CD4-positive, alpha-beta memory T cell (primary cell): Measurements from ENCODE around the gene MUC5B. TPM values are rescaled to one million over a fixed set of nuclear protein-coding genes. Genes with fewer than 3 reads are reported as not detected.

Source experiments
- CTCF ChIA-PET: fragments of 350-600 bp; sonication (Branson Sonifier 250); formaldehyde crosslinking; loops from one replicate; lab custom pipeline; 2021; ENCODE audit warnings: inconsistent platforms; ENCODE audit not compliant: partially characterized antibody; lab: Charles Lee
- POLR2A ChIA-PET: fragments of 350-600 bp; sonication (Branson Sonifier 250); formaldehyde crosslinking; loops from one replicate; lab custom pipeline; 2021; ENCODE audit not compliant: partially characterized antibody; lab: Charles Lee
- DNase-seq, 5 donors: peaks; one replicate each; pipeline versions ENCODE4 v3.0.0 to v3.0.0-alpha.2; 2020 to 2022; ENCODE audit warnings: mixed read lengths in 1 of 5
- H3K27ac ChIP-seq: one replicate; pipeline ENCODE4 v1.7.0; 2013; ENCODE audit warnings: low read depth, low read length
- H3K27me3 ChIP-seq: 2 replicates; pipeline ENCODE4 v1.7.0; 2013; ENCODE audit warnings: mild to moderate bottlenecking, low read length, moderate library complexity; ENCODE audit not compliant: insufficient read depth
- H3K36me3 ChIP-seq: 2 replicates; pipeline ENCODE4 v1.7.0; 2013; ENCODE audit warnings: mild to moderate bottlenecking, low read length, moderate library complexity; ENCODE audit not compliant: insufficient read depth
- H3K4me1 ChIP-seq: 2 replicates; pipeline ENCODE4 v1.7.0; 2013; ENCODE audit warnings: mild to moderate bottlenecking, low read length, moderate library complexity; ENCODE audit not compliant: insufficient read depth
- H3K4me3 ChIP-seq, 2 donors: one replicate each; pipeline ENCODE4 v1.7.0; 2013; ENCODE audit warnings: low read length in 2 of 2, mild to moderate bottlenecking in 1 of 2
- H3K9me3 ChIP-seq, 2 donors: one replicate each; pipeline ENCODE4 v1.7.0; 2013; ENCODE audit warnings: low read length in 2 of 2, control low read depth in 1 of 2; ENCODE audit not compliant: control insufficient read depth in 1 of 2
- H3K27ac Mint-ChIP-seq, 7 donors: one replicate each; pipeline ENCODE4 v1.8.0; 2020 to 2021; ENCODE audit warnings: mixed read lengths in 7 of 7, mild to moderate bottlenecking in 6 of 7, inconsistent platforms in 3 of 7, moderate library complexity in 3 of 7
- H3K27me3 Mint-ChIP-seq, 2 donors: one replicate each; pipeline ENCODE4 v1.8.0; 2020 to 2021; ENCODE audit warnings: mixed read lengths in 2 of 2
- H3K36me3 Mint-ChIP-seq, 2 donors: one replicate each; pipeline ENCODE4 v1.8.0; 2020 to 2021; ENCODE audit warnings: mixed read lengths in 2 of 2, inconsistent platforms in 1 of 2, mild to moderate bottlenecking in 1 of 2
- H3K4me1 Mint-ChIP-seq, 4 donors: one replicate each; pipeline ENCODE4 v1.8.0; 2020 to 2021; ENCODE audit warnings: mixed read lengths in 4 of 4, mild to moderate bottlenecking in 1 of 4
- H3K4me3 Mint-ChIP-seq, 8 donors: one replicate each; pipeline ENCODE4 v1.8.0; 2020 to 2021; ENCODE audit warnings: mixed read lengths in 8 of 8, mild to moderate bottlenecking in 7 of 8, moderate library complexity in 6 of 8, inconsistent platforms in 3 of 8
- H3K9me3 Mint-ChIP-seq, 8 donors: one replicate each; pipeline ENCODE4 v1.8.0; 2020 to 2021; ENCODE audit warnings: mixed read lengths in 8 of 8, mild to moderate bottlenecking in 5 of 8, inconsistent platforms in 3 of 8, moderate library complexity in 1 of 8
- intact Hi-C: fragments of 100-400 bp; cut with micrococcal nuclease; formaldehyde crosslinking; loops from one replicate; pipeline ENCODE4 v1.15.1; 2023
- polyA plus RNA-seq, 2 donors: library from polyadenylated mRNA; unstranded; fragments of 300-500 nt; fragmentation: Illumina TruSeq; gene quantifications; one replicate each; pipeline ENCODE4 v1.2.3, GENCODE V29; 2021
- total RNA-seq, 2 experiments: library from RNA; stranded (reverse); gene quantifications; one replicate each; pipeline ENCODE4 v1.2.3, GENCODE V29; 2021

Gene MUC5B
- total and polyA plus RNA-seq, 4 experiments from 2014 or later = not detected

GRCh38 chr11:1234771-1235305, 12.0 kb downstream of the MUC5B start:
- Histone ChIP-seq H3K9me3 (no peaks in the 10 kb centered on the region), H3K27ac (no peak overlapping the region), H3K4me3 (no peak overlapping the region), H3K27me3 (no peaks in the 10 kb centered on the region), H3K36me3 (no peaks in the 10 kb centered on the region), H3K4me1 (no peaks in the 10 kb centered on the region)
- Mint-ChIP-seq H3K27ac (no peak overlapping the region), H3K4me3 (no peak overlapping the region), H3K27me3 (no peaks in the 10 kb centered on the region), H3K9me3 (no peaks in the 10 kb centered on the region), H3K36me3 (no peaks in the 10 kb centered on the region), H3K4me1 (no peaks in the 10 kb centered on the region)
- POLR2A ChIA-PET = no interaction called here
- peak in 1 of 5 donors; percentile 13 for DNase-seq
- intact Hi-C loops = no loop called here
- CTCF ChIA-PET = no interaction called here

DNA sequence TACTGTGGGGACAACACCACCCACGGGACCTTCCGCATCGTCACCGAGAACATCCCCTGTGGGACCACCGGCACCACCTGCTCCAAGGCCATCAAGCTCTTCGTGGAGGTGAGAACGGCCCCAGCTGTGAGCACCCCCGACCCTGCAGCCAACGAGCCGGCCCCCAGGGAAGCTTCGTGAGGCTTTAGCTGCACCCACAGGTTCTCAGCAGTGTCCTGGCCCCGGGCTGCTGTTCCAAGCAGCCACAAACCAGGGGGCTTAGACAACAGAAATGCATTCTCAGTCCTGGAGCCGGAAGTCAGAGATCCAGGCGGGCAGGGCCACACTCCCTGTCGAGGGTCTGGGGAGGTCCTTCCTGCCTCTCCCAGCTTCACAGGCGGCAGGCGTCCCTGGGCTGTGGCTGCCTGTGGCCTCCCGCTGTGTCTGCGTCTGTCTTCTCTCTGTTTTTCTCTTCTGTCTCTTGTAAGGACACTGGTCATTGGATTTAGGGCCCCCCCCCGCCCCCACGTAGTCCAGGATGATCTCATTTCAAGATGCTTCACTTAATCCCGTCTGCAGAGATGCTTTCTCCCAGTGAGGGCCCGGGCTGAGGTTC, 12.5 kb downstream of the MUC5B start:
- Histone ChIP-seq H3K4me1 (no peaks in the 10 kb centered on the region), H3K9me3 (no peaks in the 10 kb centered on the region), H3K27ac (no peak overlapping the region), H3K4me3 (no peak overlapping the region), H3K36me3 (no peaks in the 10 kb centered on the region), H3K27me3 (no peaks in the 10 kb centered on the region)
- no peaks in the 10 kb centered on the region for H3K27me3 Mint-ChIP-seq
- intact Hi-C loops = no loop called here
- peak in 1 of 5 donors; percentile 7 for DNase-seq
- H3K4me1 Mint-ChIP-seq = no peaks in the 10 kb centered on the region
- H3K9me3 Mint-ChIP-seq = no peaks in the 10 kb centered on the region
- ChIA-PET POLR2A (no interaction called here), CTCF (no interaction called here)
- H3K36me3 Mint-ChIP-seq = no peaks in the 10 kb centered on the region
- H3K4me3 Mint-ChIP-seq = no peak overlapping the region
- H3K27ac Mint-ChIP-seq = no peak overlapping the region

- Histone ChIP-seq H3K27me3 (no peaks in the 10 kb centered on the region), H3K4me3 (no peak overlapping the region), H3K9me3 (no peaks in the 10 kb centered on the region), H3K36me3 (no peaks in the 10 kb centered on the region), H3K27ac (no peak overlapping the region), H3K4me1 (no peaks in the 10 kb centered on the region)
- H3K27ac Mint-ChIP-seq = no peak overlapping the region
- peak in 1 of 5 donors; percentile 5 for DNase-seq
- H3K4me1 Mint-ChIP-seq = no peaks in the 10 kb centered on the region
- no peak overlapping the region for H3K4me3 Mint-ChIP-seq
- no peaks in the 10 kb centered on the region for H3K36me3 Mint-ChIP-seq
- intact Hi-C loops = no loop called here
- H3K9me3 Mint-ChIP-seq = no peaks in the 10 kb centered on the region
- CTCF ChIA-PET = no interaction called here
- POLR2A ChIA-PET = no interaction called here
- H3K27me3 Mint-ChIP-seq = no peaks in the 10 kb centered on the region
These were observed 13.0 kb downstream of the MUC5B start for GRCh38 chr11:1235901-1236315.

DNA sequence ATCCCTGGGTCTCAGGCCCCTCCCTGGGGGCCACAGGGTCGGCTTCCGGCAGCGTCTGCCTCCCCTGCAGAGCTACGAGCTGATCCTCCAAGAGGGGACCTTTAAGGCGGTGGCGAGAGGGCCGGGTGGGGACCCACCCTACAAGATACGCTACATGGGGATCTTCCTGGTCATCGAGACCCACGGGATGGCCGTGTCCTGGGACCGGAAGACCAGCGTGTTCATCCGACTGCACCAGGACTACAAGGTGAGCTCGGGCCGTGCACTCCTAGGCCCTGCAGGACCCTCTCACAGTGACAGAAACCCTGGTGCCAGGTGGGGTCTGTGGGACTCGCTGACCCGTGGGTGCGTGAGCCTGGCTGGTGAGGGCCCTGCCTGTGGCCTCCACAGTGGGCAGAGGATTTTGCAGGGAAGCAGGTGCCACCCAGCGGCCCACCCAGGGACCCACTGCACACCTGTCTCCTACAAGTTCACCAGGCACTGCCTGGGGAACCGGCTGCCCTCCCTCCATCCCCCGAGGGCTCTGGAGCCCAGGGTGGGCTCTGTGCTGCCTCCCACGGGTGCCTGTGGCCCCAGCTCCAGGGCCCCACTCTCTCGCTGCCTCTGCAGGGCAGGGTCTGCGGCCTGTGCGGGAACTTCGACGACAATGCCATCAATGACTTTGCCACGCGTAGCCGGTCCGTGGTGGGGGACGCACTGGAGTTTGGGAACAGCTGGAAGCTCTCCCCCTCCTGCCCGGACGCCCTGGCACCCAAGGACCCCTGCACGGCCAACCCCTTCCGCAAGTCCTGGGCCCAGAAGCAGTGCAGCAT, 13.7 kb downstream of the MUC5B start:
- H3K9me3 Mint-ChIP-seq = no peaks in the 10 kb centered on the region
- no peak overlapping the region for H3K4me3 ChIP-seq
- DNase-seq = peak in 1 of 5 donors; percentile 4
- H3K4me1 ChIP-seq = no peaks in the 10 kb centered on the region
- H3K4me1 Mint-ChIP-seq = no peaks in the 10 kb centered on the region
- H3K9me3 ChIP-seq = no peaks in the 10 kb centered on the region
- ChIA-PET POLR2A (no interaction called here), CTCF (no interaction called here)
- no peak overlapping the region for H3K27ac Mint-ChIP-seq
- intact Hi-C loops = no loop called here
- H3K36me3 Mint-ChIP-seq = no peaks in the 10 kb centered on the region
- no peak overlapping the region for H3K27ac ChIP-seq
- H3K4me3 Mint-ChIP-seq = no peak overlapping the region
- H3K27me3 Mint-ChIP-seq = no peaks in the 10 kb centered on the region
- H3K27me3 ChIP-seq = no peaks in the 10 kb centered on the region
- H3K36me3 ChIP-seq = no peaks in the 10 kb centered on the region

DNA sequence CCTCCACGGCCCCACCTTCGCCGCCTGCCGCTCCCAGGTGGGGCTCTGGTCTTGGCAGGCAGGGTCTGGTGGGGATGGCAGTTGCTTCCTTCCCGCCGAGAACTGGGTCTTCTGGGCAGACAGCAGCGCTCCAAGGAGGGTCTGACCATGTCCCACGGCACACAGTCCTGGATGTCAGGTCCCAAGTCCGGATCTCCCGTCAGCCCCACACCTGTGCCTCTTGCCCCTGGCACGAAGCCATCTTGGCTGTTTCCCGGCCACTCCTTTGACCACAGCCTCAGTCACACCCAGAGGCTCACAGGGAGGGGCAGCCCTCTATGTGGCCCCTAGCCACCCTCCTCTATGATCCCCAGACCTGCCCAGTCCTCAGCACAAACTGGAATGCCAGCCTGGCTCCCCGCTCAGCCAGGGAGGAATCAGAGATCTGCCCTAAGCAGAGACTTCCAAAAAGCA, 14.3 kb downstream of the MUC5B start:
- no peak overlapping the region for H3K4me3 Mint-ChIP-seq
- no peaks in the 10 kb centered on the region for H3K4me1 Mint-ChIP-seq
- no peaks in the 10 kb centered on the region for H3K36me3 Mint-ChIP-seq
- H3K27ac Mint-ChIP-seq = no peak overlapping the region
- Histone ChIP-seq H3K9me3 (no peaks in the 10 kb centered on the region), H3K27me3 (no peaks in the 10 kb centered on the region), H3K4me3 (no peak overlapping the region), H3K27ac (no peak overlapping the region), H3K36me3 (no peaks in the 10 kb centered on the region), H3K4me1 (no peaks in the 10 kb centered on the region)
- ChIA-PET CTCF (no interaction called here), POLR2A (no interaction called here)
- no peaks in the 10 kb centered on the region for H3K27me3 Mint-ChIP-seq
- peak in 1 of 5 donors; percentile 7 for DNase-seq
- no peaks in the 10 kb centered on the region for H3K9me3 Mint-ChIP-seq
- intact Hi-C loops = no loop called here

GRCh38 chr11:1237851-1238250, 15.0 kb downstream of the MUC5B start:
- no peaks in the 10 kb centered on the region for H3K9me3 Mint-ChIP-seq
- CTCF ChIA-PET = no interaction called here

DNA sequence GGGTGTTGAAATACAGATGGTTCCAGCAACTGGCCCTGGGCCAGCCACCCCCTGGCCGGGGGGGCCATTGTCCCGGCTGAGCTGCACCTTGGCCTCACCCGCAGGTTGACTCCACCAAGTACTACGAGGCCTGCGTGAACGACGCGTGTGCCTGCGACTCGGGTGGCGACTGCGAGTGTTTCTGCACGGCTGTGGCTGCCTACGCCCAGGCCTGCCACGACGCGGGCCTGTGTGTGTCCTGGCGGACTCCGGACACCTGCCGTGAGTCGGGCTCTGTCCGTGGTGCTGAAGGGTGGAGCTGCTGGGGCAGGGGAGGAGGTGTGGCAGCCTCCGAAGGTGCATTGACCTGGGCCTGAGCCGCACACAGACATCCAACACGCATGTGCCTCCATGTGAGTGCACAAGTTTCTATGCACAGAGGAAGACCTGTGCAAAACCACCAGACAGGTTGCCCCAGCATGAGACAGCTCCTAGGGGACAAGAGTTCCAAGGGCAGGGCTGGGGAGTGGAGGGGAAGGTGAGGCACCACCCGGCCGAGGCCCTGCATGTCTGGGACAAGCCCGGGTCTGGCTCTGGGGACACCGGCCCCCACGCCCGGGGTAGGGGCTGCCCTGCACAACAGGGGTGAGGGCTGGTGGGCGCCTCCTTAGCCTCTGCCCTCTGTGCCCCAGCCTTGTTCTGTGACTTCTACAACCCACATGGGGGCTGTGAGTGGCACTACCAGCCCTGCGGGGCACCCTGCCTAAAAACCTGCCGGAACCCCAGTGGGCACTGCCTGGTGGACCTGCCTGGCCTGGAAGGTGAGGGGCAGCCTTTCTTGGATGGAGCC, 16.1 kb downstream of the MUC5B start:
- Mint-ChIP-seq H3K4me1 (no peaks in the 10 kb centered on the region), H3K27me3 (no peaks in the 10 kb centered on the region), H3K9me3 (no peaks in the 10 kb centered on the region), H3K4me3 (no peak overlapping the region), H3K36me3 (no peaks in the 10 kb centered on the region), H3K27ac (peak overlapping the region in 1 of 7 donors; percentile 12)
- Histone ChIP-seq H3K27ac (no peak overlapping the region), H3K4me1 (no peaks in the 10 kb centered on the region), H3K4me3 (no peak overlapping the region), H3K9me3 (no peaks in the 10 kb centered on the region), H3K36me3 (no peaks in the 10 kb centered on the region), H3K27me3 (no peaks in the 10 kb centered on the region)
- intact Hi-C loops = no loop called here
- no peak for DNase-seq
- POLR2A ChIA-PET = no interaction called here
- CTCF ChIA-PET = no interaction called here

More at GRCh38 chr11:1237851-1238250, 15.0 kb downstream of the MUC5B start:
- Histone ChIP-seq H3K27ac (no peak overlapping the region), H3K36me3 (no peaks in the 10 kb centered on the region), H3K4me3 (no peak overlapping the region), H3K9me3 (no peaks in the 10 kb centered on the region), H3K4me1 (no peaks in the 10 kb centered on the region), H3K27me3 (no peaks in the 10 kb centered on the region)
- POLR2A ChIA-PET = no interaction called here
- intact Hi-C loops = no loop called here
- Mint-ChIP-seq H3K27ac (no peak overlapping the region), H3K4me1 (no peaks in the 10 kb centered on the region), H3K4me3 (no peak overlapping the region), H3K27me3 (no peaks in the 10 kb centered on the region), H3K36me3 (no peaks in the 10 kb centered on the region)
- DNase-seq = no peak
